GM18508 (cell line): ENCODE results near the gene ORC3.

ENCODE experiments used
- ATAC-seq: cut with Tn5 transposase; IDR thresholded peaks from one replicate; pipeline ENCODE4 v1.9.1; 2021; ENCODE audit warnings: moderate number of reproducible peaks; ENCODE audit not compliant: insufficient read depth, unreplicated experiment

Gene ORC3

GRCh38 chr6:87589693-87590416 lies at the start of gene ORC3, which contains the start of gene RARS2:
TSS of gene ORC3 (plus strand) at chr6:87590135. CDS start at chr6:87590169, 34 bp downstream.
TSS of gene RARS2 (minus strand) at chr6:87589987. CDS start at chr6:87589957, 30 bp downstream.
- ATAC-seq, result peak; percentile 99

- no peak for ATAC-seq
These were observed 49.4 kb upstream of the ORC3 start for GRCh38 chr6:87540539-87540938.

GRCh38 chr6:87541041-87541440 lies 48.9 kb upstream of the ORC3 start:
- ATAC-seq, result no peak

- no peak for ATAC-seq
These were observed 48.2 kb upstream of the ORC3 start for GRCh38 chr6:87541744-87542143.

GRCh38 chr6:87543696-87544473 lies 46.0 kb upstream of the ORC3 start:
- no peak for ATAC-seq

GRCh38 chr6:87544474-87544735 lies 45.5 kb upstream of the ORC3 start:
- ATAC-seq, result no peak

- no peak for ATAC-seq
These were observed 38.1 kb upstream of the ORC3 start for GRCh38 chr6:87551799-87552198.

GRCh38 chr6:87553159-87553765 lies 36.7 kb upstream of the ORC3 start:
- ATAC-seq, result no peak

- ATAC-seq, result no peak
These were observed 34.4 kb upstream of the ORC3 start for GRCh38 chr6:87555506-87555905.

- no peak for ATAC-seq
These were observed 31.5 kb upstream of the ORC3 start for GRCh38 chr6:87558446-87558845.

GRCh38 chr6:87561017-87561416 lies 28.9 kb upstream of the ORC3 start:
- no peak for ATAC-seq

GRCh38 chr6:87572021-87572420 lies 17.9 kb upstream of the ORC3 start:
- ATAC-seq, result no peak

GRCh38 chr6:87572883-87573282 lies 17.1 kb upstream of the ORC3 start:
- ATAC-seq, result no peak

GRCh38 chr6:87573307-87574024 lies 16.5 kb upstream of the ORC3 start:
- no peak for ATAC-seq

GRCh38 chr6:87574237-87574804 lies 15.6 kb upstream of the ORC3 start:
- ATAC-seq, result no peak

GRCh38 chr6:87575423-87575822 lies 14.5 kb upstream of the ORC3 start:
- ATAC-seq, result no peak

GRCh38 chr6:87583822-87584221 lies 6.1 kb upstream of the ORC3 start:
- no peak for ATAC-seq

GRCh38 chr6:87586371-87587077 lies 3.4 kb upstream of the ORC3 start:
- no peak for ATAC-seq

GRCh38 chr6:87588756-87589407 lies 1.1 kb upstream of the ORC3 start:
- ATAC-seq, result no peak
